ENCODE results near the gene TMEM59. TPM values are rescaled to one million over a fixed set of nuclear protein-coding genes. Genes with fewer than 3 reads are reported as not detected.

The TMEM59 gene
- total RNA-seq, 4 donors from 2014 or later, result 166 to 356 (median 232) TPM

- Histone ChIP-seq H3K36me3 (peaks cover 0 to 53% (median 16%) of the 10 kb centered on the region in 3 donors), H3K4me3 (no peak overlapping the region), H3K4me1 (peaks cover 8 to 66% (median 33%) of the 10 kb centered on the region in 3 donors), H3K27me3 (no peaks in the 10 kb centered on the region), H3K9me3 (no peaks in the 10 kb centered on the region), H3K27ac (no peak overlapping the region)
- no peak for DNase-seq
- no peak for TF ChIP-seq POLR2A (IDR thresholded peaks at IDR 0.05)
- TF ChIP-seq, protein P1, sequence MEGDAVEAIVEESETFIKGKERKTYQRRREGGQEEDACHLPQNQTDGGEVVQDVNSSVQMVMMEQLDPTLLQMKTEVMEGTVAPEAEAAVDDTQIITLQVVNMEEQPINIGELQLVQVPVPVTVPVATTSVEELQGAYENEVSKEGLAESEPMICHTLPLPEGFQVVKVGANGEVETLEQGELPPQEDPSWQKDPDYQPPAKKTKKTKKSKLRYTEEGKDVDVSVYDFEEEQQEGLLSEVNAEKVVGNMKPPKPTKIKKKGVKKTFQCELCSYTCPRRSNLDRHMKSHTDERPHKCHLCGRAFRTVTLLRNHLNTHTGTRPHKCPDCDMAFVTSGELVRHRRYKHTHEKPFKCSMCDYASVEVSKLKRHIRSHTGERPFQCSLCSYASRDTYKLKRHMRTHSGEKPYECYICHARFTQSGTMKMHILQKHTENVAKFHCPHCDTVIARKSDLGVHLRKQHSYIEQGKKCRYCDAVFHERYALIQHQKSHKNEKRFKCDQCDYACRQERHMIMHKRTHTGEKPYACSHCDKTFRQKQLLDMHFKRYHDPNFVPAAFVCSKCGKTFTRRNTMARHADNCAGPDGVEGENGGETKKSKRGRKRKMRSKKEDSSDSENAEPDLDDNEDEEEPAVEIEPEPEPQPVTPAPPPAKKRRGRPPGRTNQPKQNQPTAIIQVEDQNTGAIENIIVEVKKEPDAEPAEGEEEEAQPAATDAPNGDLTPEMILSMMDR (IDR thresholded peaks at IDR 0.05), result no peak
- intact Hi-C loops (cut with DNase I), result no loop called here
- WGBS, 2 donors, result 73% methylated on average over 7 of the region's 7 CpGs
Measured at GRCh38 chr1:54046671-54047383, 6.2 kb downstream of the TMEM59 start.

GRCh38 chr1:54045496-54045895 is 7.5 kb downstream of the TMEM59 start:
- WGBS, 2 donors, result 76 to 87% methylated on average over 2 of the region's 2 CpGs
- Histone ChIP-seq H3K4me1 (peaks cover 0 to 52% (median 19%) of the 10 kb centered on the region in 3 donors), H3K27me3 (no peaks in the 10 kb centered on the region), H3K4me3 (no peak overlapping the region), H3K9me3 (no peaks in the 10 kb centered on the region), H3K36me3 (peaks cover 0 to 61% (median 27%) of the 10 kb centered on the region in 3 donors), H3K27ac (no peak overlapping the region)
- intact Hi-C loops (cut with DNase I), result no loop called here
- DNase-seq, result no peak
- TF ChIP-seq, protein P1 (IDR thresholded peaks at IDR 0.05), result no peak
- no peak for TF ChIP-seq POLR2A (IDR thresholded peaks at IDR 0.05)

DNA sequence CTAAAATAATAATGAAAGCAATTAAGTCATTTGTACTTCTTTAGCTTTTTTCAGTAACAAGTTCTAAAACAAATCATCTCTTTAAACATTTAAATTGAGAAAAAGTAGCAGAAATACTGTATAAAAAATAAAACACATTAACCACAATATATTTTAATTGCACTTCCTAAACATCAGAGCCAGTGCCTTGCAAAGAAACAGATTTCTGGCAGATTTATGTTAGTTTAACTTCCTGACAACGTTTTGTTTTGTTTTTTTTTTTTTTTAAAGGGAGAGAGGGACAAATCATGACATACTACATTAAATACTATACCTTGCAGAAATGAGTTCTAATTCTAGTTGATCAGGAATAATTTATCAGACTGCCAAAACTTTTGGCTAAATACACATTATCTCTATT is 11.2 kb downstream of the TMEM59 start:
- no peak for DNase-seq
- Histone ChIP-seq H3K27me3 (no peaks in the 10 kb centered on the region), H3K4me1 (peaks cover 0 to 15% (median 0%) of the 10 kb centered on the region in 3 donors), H3K36me3 (peaks cover 0 to 93% (median 36%) of the 10 kb centered on the region in 3 donors), H3K9me3 (no peaks in the 10 kb centered on the region), H3K4me3 (no peak overlapping the region), H3K27ac (no peak overlapping the region)
- TF ChIP-seq, protein P1 (IDR thresholded peaks at IDR 0.05), result no peak
- intact Hi-C loops (cut with DNase I), result no loop called here
- 0 to 2% methylated on average over 1 of the region's 1 CpG for WGBS, 2 donors

- Histone ChIP-seq H3K4me1 (no peaks in the 10 kb centered on the region), H3K9me3 (no peaks in the 10 kb centered on the region), H3K27ac (no peak overlapping the region), H3K36me3 (peaks cover 8 to 100% (median 50%) of the 10 kb centered on the region in 3 donors), H3K4me3 (no peak overlapping the region), H3K27me3 (no peaks in the 10 kb centered on the region)
- no peak for TF ChIP-seq POLR2A (IDR thresholded peaks at IDR 0.05)
- TF ChIP-seq, protein P1 (IDR thresholded peaks at IDR 0.05), result no peak
- no peak for DNase-seq
- intact Hi-C loops (cut with DNase I), result no loop called here
Measured at GRCh38 chr1:54037476-54037875, 15.5 kb downstream of the TMEM59 start.

DNA sequence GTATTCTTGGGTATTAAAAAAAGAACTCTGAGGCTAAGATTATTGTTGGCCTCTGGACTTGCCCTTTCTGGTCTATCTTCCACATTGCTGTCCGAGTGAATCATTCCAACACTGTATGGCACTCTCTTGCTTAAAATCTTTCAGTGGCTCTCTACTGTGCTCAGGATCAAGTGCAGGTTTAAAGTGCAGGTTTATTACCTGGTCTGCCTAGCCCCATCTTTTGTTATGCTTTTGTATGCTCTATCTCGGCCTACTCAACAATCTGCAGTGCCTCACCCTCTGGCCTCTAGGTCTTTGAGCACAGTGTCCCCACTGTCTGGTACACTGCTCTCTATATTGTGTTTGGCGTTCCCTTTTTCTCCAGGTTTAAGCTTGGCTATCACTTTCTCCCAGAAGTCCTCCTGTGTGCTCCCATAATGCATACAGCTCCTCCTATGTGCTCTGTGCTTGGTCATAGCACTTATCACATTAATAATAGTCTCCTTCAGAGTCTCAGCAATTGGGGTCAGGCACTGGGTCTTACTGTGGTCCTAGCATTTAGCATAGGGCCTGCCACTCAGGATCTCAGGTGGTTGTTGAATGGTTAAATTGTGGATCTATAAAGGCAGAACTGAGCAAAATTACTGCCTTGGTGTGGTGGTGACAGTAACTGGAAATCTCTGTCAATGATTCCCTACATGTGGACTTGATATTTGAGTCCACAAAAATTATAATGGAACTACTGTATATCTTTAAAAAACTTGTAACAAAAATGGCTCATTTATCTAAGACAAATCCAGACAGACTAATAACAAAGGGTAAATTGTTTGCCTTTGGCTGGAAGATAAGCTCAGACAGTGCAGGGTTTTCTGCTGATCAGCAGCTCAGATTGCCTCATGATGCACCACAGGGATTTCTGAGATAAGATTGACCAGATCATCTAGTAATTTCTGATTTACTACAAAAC is 24.4 kb downstream of the TMEM59 start:
- TF ChIP-seq POLR2A (IDR thresholded peaks at IDR 0.05), result no peak
- Histone ChIP-seq H3K9me3 (no peaks in the 10 kb centered on the region), H3K36me3 (peaks cover 0 to 47% (median 10%) of the 10 kb centered on the region in 3 donors), H3K27ac (no peak overlapping the region), H3K4me1 (no peaks in the 10 kb centered on the region), H3K4me3 (no peak overlapping the region), H3K27me3 (no peaks in the 10 kb centered on the region)
- DNase-seq, result no peak
- 86 to 96% methylated on average over 3 of the region's 3 CpGs for WGBS, 2 donors
- intact Hi-C loops (cut with DNase I), result no loop called here

Data from esophagus squamous epithelium (tissue), 5 donors.